GM12873 (cell line): ENCODE results near the gene MYO5B.

ENCODE experiments used
- CTCF ChIP-seq: IDR thresholded peaks from 2 replicates; pipeline ENCODE4 v1.5.1; 2012; ENCODE audit warnings: low read depth, mild to moderate bottlenecking, moderate library complexity, low read length, control low read depth; ENCODE audit not compliant: insufficient read depth; ENCODE audit errors: missing control alignments

Gene MYO5B

GRCh38 chr18:49813069-49813318 lies 382.0 kb downstream of the MYO5B start:
- no peak for TF ChIP-seq CTCF

- TF ChIP-seq CTCF, result no peak
These were observed 382.5 kb downstream of the MYO5B start for GRCh38 chr18:49812286-49813068.

- no peak for TF ChIP-seq CTCF
These were observed 383.6 kb downstream of the MYO5B start for GRCh38 chr18:49811151-49811938.

GRCh38 chr18:49804096-49804495 lies 390.9 kb downstream of the MYO5B start:
- TF ChIP-seq CTCF, result no peak

DNA sequence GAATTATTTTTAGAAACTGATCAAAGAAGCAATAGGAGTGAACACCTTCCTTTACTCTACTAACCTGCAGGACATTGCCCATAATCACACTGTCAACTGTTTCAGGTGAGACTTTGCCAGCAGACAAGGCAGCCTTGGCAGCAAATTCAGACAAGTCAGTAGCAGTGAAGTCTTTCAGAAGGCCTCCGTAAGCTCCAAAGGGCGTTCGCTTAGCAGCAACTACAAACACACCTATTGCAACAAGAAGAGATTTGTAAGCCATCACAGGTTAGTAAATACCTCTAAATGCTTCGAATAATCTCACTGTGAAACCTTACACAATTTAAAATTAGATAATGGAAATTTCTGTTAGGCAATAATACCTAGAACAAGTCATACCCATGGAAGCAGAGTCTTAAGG lies 392.3 kb downstream of the MYO5B start:
- TF ChIP-seq CTCF, result no peak

DNA sequence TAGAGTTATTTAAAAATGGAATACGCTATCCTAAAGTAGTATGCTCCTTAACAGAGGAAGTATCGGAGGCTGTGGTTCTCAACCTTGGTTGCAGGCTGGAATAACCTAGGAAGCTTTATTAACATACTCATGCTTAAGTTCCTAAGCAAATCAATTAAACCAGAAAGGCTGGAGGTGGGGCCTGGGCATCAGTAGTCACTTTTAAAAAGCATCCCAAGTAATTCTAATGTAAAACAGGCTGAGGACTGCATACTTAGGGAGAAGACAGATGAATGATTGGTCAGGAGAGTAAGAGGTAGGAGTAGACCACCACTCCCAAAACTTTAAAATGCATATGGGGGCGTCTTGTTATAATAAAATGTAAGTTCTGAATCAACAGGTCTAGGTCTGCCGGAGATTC lies 396.9 kb downstream of the MYO5B start:
- no peak for TF ChIP-seq CTCF

GRCh38 chr18:49795612-49796552 lies 399.1 kb downstream of the MYO5B start:
- no peak for TF ChIP-seq CTCF
